GM19372 (cell line): ENCODE measurements around the gene WWOX.

Source experiments
- ATAC-seq: cut with Tn5 transposase; IDR thresholded peaks from one replicate; pipeline ENCODE4 v1.9.1; 2021; ENCODE audit warnings: mild to moderate bottlenecking, low read depth, moderate library complexity; ENCODE audit not compliant: unreplicated experiment

Gene WWOX

GRCh38 chr16:79008036-79008868, 908.8 kb downstream of the WWOX start:
- ATAC-seq = no peak

- ATAC-seq = no peak
Observed at GRCh38 chr16:79008869-79009179, 909.4 kb downstream of the WWOX start.

DNA sequence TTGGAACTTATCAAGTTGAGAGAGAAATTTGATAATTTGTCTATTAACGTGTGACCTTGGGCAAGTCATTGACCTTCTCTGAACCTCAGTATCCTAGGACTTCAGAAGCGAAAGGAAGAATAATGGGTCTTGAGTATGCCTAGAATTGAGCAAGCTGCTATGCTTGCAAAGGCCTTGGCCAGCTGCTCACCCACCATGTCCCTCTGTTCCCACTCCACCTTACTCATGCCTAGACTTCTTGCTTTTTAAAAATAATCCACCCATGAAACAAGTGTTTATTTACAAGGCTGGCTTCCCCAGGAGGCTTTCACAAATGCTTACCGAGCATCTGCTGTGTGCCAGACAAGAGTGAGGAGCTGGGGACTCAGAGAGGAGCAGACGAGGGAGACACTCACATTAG, 910.4 kb downstream of the WWOX start:
- ATAC-seq = no peak

DNA sequence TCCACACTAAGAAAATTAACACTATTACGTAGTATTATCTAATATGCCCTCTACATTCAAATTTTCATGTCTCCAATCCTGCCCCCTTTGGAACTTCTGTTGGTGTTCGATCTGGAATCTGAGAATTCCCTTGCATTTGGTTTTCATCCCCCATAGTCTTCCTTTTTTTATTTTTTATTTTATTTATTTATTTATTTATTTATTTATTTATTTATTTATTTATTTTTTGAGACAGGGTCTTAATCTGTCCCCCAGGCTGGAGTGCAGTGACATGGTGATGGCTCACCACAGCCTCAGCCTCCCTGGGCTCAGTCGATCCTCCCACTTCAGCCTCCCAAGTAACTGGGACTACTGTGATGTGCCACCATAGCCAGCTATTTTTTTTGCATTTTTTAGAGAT, 911.8 kb downstream of the WWOX start:
- no peak for ATAC-seq

GRCh38 chr16:79012671-79013434, 913.4 kb downstream of the WWOX start:
- no peak for ATAC-seq

GRCh38 chr16:79013930-79014660, 914.6 kb downstream of the WWOX start:
- no peak for ATAC-seq

GRCh38 chr16:79018650-79019429, 919.4 kb downstream of the WWOX start:
- ATAC-seq = no peak

- no peak for ATAC-seq
Observed at GRCh38 chr16:79019431-79019830, 920.0 kb downstream of the WWOX start.

DNA sequence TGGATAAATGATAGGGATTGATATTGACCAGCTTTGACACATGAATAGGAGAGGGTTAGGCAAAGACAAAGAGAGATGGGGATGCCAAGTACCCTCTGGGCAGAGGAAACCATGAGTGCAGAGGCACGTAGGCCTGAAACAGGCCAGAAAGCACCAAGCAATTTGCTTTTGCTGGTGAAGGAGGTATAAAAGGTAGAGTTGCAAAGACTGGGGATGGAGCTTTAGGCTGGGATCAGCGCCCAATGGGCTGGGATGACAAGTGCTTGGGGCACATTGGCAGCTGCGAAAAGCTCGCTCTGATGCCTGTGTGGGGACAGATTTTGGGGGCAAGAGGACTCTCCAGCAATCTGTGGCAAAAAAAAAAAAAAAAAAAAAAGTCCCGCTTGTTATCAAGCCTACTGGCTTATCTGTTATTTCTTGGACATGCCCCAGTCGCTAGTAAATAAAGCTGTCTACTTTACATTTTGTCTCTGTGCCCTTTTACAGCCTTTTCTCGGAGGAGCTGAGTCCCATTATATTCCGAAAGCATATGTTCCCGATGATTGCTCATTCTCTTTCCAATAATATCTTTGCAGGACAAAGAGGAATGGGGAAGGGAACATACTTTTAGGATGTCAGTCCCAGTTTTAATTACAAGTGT, 922.7 kb downstream of the WWOX start:
- ATAC-seq = no peak

- no peak for ATAC-seq
Observed at GRCh38 chr16:79026117-79026516, 926.7 kb downstream of the WWOX start.

DNA sequence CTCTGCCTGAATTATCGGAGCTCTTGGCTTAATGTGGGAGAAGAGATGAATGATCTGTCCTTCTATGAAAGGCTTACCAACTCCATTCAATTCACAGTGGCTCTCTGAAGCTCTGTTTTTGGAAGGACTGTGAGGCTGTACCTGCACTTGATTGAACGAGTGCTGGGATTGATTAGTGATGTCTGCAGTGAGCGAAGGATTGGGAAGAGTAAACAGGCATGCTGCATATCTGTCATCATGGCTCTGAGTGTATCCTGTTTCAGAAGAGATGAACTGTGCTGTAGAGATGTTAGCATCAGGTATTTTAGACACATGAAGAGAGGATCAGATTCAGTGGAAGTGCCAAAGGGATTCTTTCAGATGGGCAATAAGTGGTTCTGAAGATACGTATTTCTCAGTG, 937.1 kb downstream of the WWOX start:
- ATAC-seq = no peak

DNA sequence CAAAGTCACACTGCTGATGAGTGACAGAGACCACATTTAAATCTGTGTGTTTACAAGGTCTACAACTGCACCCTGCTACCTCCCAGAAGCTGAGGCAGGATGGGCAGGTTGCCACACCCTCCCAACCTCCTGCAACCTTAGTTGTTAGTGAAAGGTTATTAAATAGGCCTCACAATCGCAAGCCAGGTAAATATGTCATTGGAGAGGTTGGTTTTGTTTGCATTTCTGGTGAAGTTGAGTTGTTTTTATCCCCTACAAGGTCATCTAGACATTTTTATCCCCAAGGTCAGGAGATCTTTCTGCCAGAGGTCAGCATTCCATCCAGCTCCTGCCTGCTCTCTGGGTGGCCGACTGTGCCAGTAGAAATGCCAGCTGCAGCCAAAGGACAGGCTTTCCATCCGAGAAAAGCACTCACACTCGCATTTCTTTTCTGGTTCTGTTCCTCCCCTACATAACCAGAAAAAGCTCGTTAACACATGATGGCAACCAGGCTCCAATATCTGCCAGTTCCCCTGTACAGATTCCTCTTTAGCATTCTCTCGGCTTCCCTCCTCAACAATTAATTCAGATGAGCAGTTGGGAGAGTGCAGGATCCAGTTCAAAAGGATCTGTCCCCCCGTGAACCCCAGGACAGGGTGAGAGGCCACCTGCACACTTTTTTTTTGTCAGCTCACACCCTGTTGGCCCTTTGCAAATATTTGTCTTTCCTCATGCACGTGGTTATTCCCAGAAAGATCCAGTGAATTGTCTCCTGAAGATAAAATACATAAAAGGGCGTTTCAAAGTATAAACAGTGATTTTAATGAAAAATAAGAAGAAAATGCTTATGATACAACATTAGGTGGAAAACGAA, 938.3 kb downstream of the WWOX start:
- no peak for ATAC-seq

DNA sequence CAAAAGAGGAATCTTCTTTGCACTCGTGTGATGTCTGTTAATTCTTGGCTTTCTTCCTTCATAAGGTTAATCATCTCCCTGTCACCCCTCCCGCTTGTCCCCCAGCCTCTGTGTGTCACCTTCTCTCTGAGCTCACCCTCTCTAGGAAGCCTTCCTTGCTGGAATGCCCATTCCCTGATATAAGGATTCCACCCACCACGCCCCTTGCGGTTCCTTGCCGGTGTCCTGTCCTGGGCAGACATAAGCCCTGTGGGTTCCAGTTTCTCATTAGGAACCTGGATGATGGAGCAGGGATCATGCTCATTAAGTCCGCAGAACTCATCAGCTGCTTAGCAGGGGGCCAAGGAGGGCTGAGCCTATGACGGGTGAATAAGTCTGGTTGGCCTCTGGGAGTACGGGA, 941.8 kb downstream of the WWOX start:
- no peak for ATAC-seq

- ATAC-seq = no peak
Observed at GRCh38 chr16:79042141-79042540, 942.7 kb downstream of the WWOX start.

DNA sequence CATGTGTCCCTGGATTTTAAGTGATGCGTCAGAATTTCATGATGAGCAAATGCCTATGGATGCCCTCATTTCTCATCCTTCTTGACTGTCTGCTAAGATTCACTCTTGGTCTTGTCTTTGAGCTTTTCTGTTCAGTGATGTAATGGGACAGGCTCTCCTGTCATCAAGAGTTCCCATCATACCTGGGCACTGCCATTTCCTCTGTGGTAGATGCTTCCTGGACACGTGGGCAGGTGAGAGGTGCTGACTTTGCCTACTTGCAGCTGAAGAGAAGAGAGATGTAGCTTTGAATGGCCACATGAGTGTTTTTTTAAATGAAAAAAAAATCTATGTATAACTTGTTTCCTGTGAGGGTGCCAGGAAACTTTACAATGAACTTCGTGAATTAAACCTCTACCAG, 943.4 kb downstream of the WWOX start:
- ATAC-seq = no peak

DNA sequence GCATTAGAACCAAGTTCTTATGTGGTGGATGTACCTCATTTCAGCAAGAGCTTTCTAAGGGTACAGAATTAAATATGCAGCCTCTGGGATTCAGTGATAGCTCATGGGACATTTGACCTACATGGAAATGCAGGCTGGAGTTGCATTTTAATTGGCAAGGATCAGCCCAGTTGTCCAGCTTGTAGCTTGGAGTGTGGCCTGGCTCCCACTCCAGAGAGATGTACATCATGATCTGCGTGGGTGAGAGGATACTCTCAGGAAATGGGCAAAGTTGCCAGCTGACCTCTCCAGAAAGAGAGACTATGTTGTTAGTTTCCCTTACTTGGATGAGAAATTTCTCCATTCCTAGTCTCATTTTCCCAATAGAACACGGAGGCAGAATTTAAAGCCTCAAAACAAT, 945.7 kb downstream of the WWOX start:
- no peak for ATAC-seq

GRCh38 chr16:79047337-79047736, 947.9 kb downstream of the WWOX start:
- ATAC-seq = no peak

DNA sequence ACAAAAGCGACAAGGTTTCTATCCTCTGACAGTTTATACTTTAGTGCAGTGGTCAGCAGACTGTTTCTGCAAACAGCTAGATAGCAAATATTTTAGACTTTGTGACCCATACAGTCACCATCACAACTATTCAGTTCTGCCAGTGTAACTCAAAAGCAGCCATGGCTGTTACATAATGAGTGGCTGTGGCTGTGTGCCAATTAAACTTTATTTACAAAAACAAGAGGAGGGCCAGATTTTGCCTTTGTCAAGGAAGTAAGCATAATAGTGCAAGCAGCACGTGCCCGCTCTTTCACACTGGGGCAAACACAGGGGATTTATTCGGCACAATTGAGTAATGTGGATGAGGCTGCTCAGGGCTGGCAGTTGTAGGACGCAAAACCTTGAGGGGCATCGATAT, 949.6 kb downstream of the WWOX start:
- ATAC-seq = no peak

DNA sequence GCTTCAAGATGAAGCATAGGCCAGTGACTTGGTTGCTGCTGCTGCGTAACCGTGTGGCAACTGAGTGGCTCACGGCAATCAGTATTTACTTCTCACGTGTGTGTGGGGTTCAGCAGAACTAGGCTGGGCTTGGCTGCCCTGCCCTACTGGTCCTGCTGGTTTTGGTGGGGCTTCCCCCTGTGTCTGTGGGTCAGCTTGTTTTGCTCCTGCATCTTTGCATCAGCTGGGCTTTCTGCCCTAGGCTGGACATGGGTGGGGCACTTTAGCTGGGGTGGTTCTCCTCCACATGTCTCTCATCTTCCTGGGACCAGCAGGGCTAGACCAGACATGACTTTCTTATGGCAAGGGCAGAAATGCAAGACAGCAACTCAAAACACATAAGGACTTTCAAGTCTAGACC, 950.6 kb downstream of the WWOX start:
- no peak for ATAC-seq
